H1 (cell line): ENCODE results near the gene TMEM134. TPM values are rescaled to one million over a fixed set of nuclear protein-coding genes. Genes with fewer than 3 reads are reported as not detected.
A peak's percentile ranks its signal among the peaks of the same experiment; 100 is the strongest.

ENCODE experiments used
- EGR1 ChIP-seq: IDR thresholded peaks from 2 replicates; pipeline ENCODE4 v1.6.1; 2011; ENCODE audit warnings: low read depth, low read length, borderline replicate concordance
- EZH2 ChIP-seq: fragments of 200-600 bp; sonication (generic); IDR thresholded peaks from 2 replicates; pipeline ENCODE4 v1.7.1; 2012; ENCODE audit warnings: low read depth, mild to moderate bottlenecking, moderate library complexity, low read length, inconsistent platforms; ENCODE audit not compliant: severe bottlenecking
- GABPA ChIP-seq: IDR thresholded peaks from 2 replicates; pipeline ENCODE4 v1.6.1; 2011; ENCODE audit warnings: mild to moderate bottlenecking, low read length, moderate library complexity, borderline replicate concordance; ENCODE audit not compliant: insufficient read depth
- HDAC2 ChIP-seq, 2 experiments: fragments of 300-600 bp in 1 of 2; sonication (generic) in 1 of 2; IDR thresholded peaks; 2 replicates each; pipeline ENCODE4 v1.6.1; 2011 to 2012; ENCODE audit warnings: low read depth in 2 of 2, low read length in 2 of 2, mild to moderate bottlenecking in 2 of 2, moderate library complexity in 2 of 2, borderline replicate concordance in 1 of 2, inconsistent platforms in 1 of 2
- TAF7 ChIP-seq: optimal IDR thresholded peaks from 2 replicates; pipeline ENCODE3; 2011; ENCODE audit warnings: low read depth, mild to moderate bottlenecking, inconsistent platforms, low read length, moderate library complexity, borderline replicate concordance
- polyA plus RNA-seq, 7 experiments: library from polyadenylated mRNA; depleted of rRNA in 3 of 7; stranded (reverse) in 5 of 7; unstranded in 2 of 7; fragments of >200 nt in 5 of 7; fragments of 200-250 nt in 2 of 7; gene quantifications; 1 replicate in 5 of 7; 2 replicates in 1 of 7; 4 replicates in 1 of 7; pipeline versions ENCODE4 v1.2.1 to v1.2.3, GENCODE V29; 2011 to 2013; ENCODE audit warnings: missing spikeins in 2 of 7, mixed read lengths in 2 of 7
- total RNA-seq: library from RNA; stranded (reverse); fragmentation: NEBNext Ultra II Directional; extraction: Animal tissue kit (Norgen Biotek cat#: 25700); gene quantifications from 2 replicates; pipeline ENCODE4 v1.2.1, GENCODE V29; 2021
- TF ChIP-seq, protein P1 (sequence below), 3 experiments: IDR thresholded peaks; 1 replicate in 2 of 3; 2 replicates in 1 of 3; pipeline versions ENCODE4 v1.5.1 to v1.6.1; 2011; ENCODE audit warnings: low read length in 3 of 3, mild to moderate bottlenecking in 3 of 3, inconsistent platforms in 2 of 3, low read depth in 1 of 3, moderate library complexity in 1 of 3; ENCODE audit not compliant: insufficient read depth in 1 of 3; ENCODE audit errors: control extremely low read depth in 1 of 3
- TF ChIP-seq, protein P2 (sequence below): IDR thresholded peaks from 2 replicates; pipeline ENCODE4 v1.6.1; 2011; ENCODE audit warnings: low read depth, mild to moderate bottlenecking, low read length; ENCODE audit not compliant: insufficient read depth

TMEM134 gene
- total and polyA plus RNA-seq, 2 of the 8 experiments (the other 6 are each of a cell fraction or from before 2014, with no cell fraction given): 32.4 to 229 TPM

DNA sequence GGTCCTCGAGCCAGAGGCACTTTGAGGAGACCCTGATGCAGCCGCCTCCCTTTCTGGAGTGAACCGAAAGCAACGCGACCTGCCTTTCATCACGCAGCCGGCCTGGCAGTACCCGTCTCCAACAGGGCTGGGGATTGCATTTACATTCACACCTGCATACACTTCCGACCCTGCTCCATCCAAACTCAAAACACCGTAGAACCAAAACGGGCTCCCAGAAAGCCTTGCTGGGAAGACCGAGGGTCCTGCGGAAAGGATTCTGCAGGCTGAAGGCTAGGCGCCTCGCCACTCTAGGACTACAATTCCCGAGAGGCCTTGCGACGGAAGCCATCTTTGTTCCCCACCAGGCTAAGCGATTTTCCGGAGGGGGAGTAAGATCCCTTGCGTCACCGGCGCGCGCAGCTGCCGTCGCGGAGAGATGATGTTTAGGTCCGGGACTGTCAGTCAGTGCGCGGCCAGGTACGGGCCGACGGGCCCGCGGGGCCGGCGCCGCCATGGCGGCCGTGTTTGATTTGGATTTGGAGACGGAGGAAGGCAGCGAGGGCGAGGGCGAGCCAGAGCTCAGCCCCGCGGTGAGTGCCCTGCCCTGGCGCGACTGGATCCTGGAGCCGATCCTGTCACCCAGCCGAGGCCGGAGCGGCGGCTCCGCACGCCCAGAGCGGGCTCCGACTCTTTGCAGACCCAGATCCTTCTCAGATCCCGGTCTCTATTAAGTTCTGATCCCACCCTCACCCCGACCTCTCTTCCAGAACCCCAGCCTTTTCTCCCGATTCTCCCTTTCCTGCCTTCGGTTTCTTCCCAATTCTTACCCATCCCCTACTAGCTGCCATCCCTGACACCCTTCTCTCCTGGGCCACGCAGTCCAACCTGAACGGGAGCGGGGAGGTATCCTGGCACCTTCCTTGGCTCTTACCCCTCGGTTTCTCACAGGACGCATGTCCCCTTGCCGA is 40.7 kb downstream of the TMEM134 start, which contains the start of gene RPS6KB2 (continued):
- TF ChIP-seq, protein P1, sequence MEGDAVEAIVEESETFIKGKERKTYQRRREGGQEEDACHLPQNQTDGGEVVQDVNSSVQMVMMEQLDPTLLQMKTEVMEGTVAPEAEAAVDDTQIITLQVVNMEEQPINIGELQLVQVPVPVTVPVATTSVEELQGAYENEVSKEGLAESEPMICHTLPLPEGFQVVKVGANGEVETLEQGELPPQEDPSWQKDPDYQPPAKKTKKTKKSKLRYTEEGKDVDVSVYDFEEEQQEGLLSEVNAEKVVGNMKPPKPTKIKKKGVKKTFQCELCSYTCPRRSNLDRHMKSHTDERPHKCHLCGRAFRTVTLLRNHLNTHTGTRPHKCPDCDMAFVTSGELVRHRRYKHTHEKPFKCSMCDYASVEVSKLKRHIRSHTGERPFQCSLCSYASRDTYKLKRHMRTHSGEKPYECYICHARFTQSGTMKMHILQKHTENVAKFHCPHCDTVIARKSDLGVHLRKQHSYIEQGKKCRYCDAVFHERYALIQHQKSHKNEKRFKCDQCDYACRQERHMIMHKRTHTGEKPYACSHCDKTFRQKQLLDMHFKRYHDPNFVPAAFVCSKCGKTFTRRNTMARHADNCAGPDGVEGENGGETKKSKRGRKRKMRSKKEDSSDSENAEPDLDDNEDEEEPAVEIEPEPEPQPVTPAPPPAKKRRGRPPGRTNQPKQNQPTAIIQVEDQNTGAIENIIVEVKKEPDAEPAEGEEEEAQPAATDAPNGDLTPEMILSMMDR (IDR thresholded peaks at IDR 0.05; ENCODE audit: control extremely low read depth in 1 of 3, insufficient read depth in 1 of 3, low read depth in 1 of 3, low read length in 3 of 3): no peak
- TF ChIP-seq EGR1 (no peak), GABPA (0 out of 2 replicates have a peak, but pooled peaks have one; percentile 36), TAF7 (peak; percentile 25), EZH2 (no peak), HDAC2 (IDR thresholded peaks at IDR 0.05; ENCODE audit: borderline replicate concordance in 1 of 2, low read depth in 2 of 2, low read length in 2 of 2) (0 out of 4 replicates have a peak, but pooled peaks of 1 of the 2 experiments have one; percentile 55)
- TF ChIP-seq, protein P2, sequence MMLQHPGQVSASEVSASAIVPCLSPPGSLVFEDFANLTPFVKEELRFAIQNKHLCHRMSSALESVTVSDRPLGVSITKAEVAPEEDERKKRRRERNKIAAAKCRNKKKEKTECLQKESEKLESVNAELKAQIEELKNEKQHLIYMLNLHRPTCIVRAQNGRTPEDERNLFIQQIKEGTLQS: peak; percentile 98
